Subcutaneous adipose tissue (tissue), 4 donors: Measurements from ENCODE around the gene DNAJC18. TPM values are rescaled to one million over a fixed set of nuclear protein-coding genes. Genes with fewer than 3 reads are reported as not detected.

Experiments used
- total RNA-seq, 4 donors: library from RNA; depleted of rRNA; stranded (reverse); fragments of >200 nt; gene quantifications; one replicate each; pipeline ENCODE4 v1.1.0, GENCODE V29; 2016
- TF ChIP-seq, protein P1 (sequence below): fragments of 450-650 bp; IDR thresholded peaks from one replicate; pipeline ENCODE4 v1.5.1; 2016; ENCODE audit warnings: low read depth, mild to moderate bottlenecking, control low read depth, antibody characterized with exemption, moderate library complexity

Gene DNAJC18
- total RNA-seq, 4 donors from 2014 or later: 3.8 to 9.0 (median 4.4) TPM

- TF ChIP-seq, protein P1, sequence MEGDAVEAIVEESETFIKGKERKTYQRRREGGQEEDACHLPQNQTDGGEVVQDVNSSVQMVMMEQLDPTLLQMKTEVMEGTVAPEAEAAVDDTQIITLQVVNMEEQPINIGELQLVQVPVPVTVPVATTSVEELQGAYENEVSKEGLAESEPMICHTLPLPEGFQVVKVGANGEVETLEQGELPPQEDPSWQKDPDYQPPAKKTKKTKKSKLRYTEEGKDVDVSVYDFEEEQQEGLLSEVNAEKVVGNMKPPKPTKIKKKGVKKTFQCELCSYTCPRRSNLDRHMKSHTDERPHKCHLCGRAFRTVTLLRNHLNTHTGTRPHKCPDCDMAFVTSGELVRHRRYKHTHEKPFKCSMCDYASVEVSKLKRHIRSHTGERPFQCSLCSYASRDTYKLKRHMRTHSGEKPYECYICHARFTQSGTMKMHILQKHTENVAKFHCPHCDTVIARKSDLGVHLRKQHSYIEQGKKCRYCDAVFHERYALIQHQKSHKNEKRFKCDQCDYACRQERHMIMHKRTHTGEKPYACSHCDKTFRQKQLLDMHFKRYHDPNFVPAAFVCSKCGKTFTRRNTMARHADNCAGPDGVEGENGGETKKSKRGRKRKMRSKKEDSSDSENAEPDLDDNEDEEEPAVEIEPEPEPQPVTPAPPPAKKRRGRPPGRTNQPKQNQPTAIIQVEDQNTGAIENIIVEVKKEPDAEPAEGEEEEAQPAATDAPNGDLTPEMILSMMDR: no peak
These were observed 48.4 kb downstream of the DNAJC18 start for GRCh38 chr5:139390639-139391569.

GRCh38 chr5:139389701-139390638 lies 49.4 kb downstream of the DNAJC18 start, which contains the start of gene MZB1:
Gene MZB1, minus strand, starts transcription at chr5:139389913. Its CDS starts 57 bp downstream, at chr5:139389856.
- TF ChIP-seq, protein P1: no peak

DNA sequence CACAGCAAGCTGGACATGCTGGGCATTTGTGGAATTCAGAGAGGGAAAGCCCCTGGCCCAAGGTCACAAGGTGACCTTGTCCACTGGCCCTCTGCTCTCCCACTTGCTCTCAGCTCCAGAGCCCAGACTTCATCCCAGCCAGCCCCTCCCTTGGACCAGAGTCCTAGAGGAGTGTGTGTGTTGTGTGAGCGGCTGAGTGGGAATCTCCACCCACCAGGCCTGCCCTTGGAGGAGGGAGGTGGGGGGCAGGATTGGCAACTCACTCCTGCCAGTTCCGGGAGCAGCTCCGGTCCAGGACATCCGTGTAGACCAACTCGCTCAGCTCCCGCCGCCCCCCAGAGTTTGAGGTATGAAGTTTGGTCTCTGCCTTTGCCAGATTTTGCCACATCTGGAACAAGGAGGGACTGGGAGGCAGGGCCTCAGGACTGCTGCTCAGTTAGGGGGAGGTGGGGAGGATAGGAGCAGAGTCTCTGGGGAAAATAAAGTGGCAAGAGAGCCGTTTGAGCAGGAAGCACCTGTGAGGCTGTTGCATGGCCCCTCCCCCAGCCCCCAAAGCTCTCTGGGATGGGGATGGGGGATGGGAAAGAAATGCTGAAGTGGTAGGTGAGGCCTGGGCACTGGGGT lies 51.0 kb downstream of the DNAJC18 start:
- TF ChIP-seq, protein P1: no peak

GRCh38 chr5:139387611-139388197 lies 51.6 kb downstream of the DNAJC18 start:
- TF ChIP-seq, protein P1: no peak

DNA sequence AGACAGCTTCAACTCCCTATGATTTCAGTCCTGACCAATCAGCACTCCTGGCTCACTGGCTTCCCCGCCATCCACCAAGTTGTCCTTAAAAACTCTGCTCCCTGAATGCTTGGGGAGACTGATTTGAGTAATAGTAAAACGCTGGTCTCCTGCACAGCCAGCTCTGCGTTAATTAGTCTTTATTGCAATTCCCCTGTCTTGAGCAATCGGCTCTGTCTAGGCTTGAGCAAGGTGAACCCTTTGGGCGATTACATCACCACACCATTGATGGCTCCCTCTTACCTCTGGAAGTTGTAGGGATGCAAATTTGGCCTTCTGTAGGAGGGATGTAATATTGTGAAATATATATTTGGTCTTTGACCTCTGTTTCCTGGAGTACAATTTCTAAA lies 53.3 kb downstream of the DNAJC18 start:
- TF ChIP-seq, protein P1: no peak

DNA sequence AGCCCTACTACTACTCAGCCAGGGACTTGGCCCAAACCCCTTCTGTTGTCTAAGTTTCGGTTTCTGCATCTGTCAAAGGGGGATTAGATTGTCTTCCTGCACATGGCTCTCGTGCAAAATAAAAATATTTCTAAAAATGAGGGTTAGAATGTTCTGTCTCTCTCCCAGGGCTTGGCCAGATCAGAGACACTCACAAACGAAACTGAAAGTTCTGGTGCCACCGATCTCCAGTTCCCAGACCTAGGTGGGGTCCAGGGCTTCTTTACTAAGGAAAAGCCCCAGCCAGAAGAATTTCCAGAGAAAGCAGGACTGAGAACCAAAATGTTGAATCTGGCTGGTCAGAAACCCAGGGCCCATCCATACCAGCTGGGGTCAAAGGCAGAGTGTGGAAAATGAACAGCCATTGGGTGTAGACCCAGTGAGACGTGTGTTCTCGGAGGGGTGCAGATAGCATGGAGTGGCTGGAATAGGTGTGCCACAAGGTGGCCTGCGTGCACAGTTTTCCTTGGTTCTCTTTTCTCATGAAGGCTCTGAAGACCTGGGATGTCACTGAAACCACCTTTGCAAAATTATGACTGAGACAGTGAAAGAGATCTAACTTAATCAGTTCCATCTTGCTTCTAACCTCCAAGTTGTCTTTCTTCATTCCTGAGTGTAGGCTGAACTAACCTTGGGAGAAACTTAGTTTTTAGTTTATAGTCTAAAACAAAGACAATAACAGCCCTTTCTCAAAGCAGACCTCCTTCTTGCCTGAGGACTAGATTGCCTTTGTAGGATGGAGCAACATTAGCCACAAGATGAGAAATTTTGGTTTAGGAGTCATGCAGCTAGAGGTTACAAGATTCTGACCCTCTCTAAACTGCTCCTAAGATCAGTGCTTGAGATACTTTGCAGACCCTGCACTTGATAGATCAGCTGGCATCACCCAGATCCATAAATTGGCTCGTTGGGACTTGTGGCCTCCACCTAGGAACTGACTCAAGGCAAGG lies 54.0 kb downstream of the DNAJC18 start:
- TF ChIP-seq, protein P1: no peak
